GM19238 (cell line): ENCODE data around the gene DPY30.
A peak's percentile ranks its signal among the peaks of the same experiment; 100 is the strongest.
"Not testable (repeated sequence)": the region's sequence is repeated elsewhere in the genome, so short reads cannot be mapped to it uniquely, and the experiment has no call there.

Source experiments
- DNase-seq: peaks from one replicate; pipeline ENCODE4 v3.0.0; 2011; ENCODE audit warnings: low spot score; ENCODE audit not compliant: insufficient read length

DPY30 gene

GRCh38 chr2:32010280-32010669 lies 29.3 kb downstream of the DPY30 start:
- not testable (repeated sequence) for DNase-seq

- DNase-seq, result peak; percentile 23
These were observed 29.9 kb downstream of the DPY30 start for GRCh38 chr2:32009516-32010256.

GRCh38 chr2:32008805-32009515 lies 30.6 kb downstream of the DPY30 start:
- DNase-seq, result no peak

- DNase-seq, result no peak
These were observed 32.5 kb downstream of the DPY30 start for GRCh38 chr2:32007121-32007391.

- no peak for DNase-seq
These were observed 34.1 kb downstream of the DPY30 start for GRCh38 chr2:32005371-32005976.

- DNase-seq, result no peak
These were observed 35.8 kb downstream of the DPY30 start for GRCh38 chr2:32003791-32004190.

- no peak for DNase-seq
These were observed 37.2 kb downstream of the DPY30 start for GRCh38 chr2:32002406-32002805.

- no peak for DNase-seq
These were observed 40.2 kb downstream of the DPY30 start for GRCh38 chr2:31999438-31999837.

- DNase-seq, result no peak
These were observed 40.7 kb downstream of the DPY30 start for GRCh38 chr2:31998731-31999383.

- no peak for DNase-seq
These were observed 42.0 kb downstream of the DPY30 start for GRCh38 chr2:31997653-31998052.

- no peak for DNase-seq
These were observed 42.9 kb downstream of the DPY30 start for GRCh38 chr2:31996571-31997150.

- DNase-seq, result no peak
These were observed 46.7 kb downstream of the DPY30 start for GRCh38 chr2:31992934-31993333.

- DNase-seq, result no peak
These were observed 47.5 kb downstream of the DPY30 start for GRCh38 chr2:31992025-31992579.

- no peak for DNase-seq
These were observed 49.7 kb downstream of the DPY30 start for GRCh38 chr2:31989946-31990345.

GRCh38 chr2:31987454-31988220 lies 52.0 kb downstream of the DPY30 start:
- DNase-seq, result no peak

- no peak for DNase-seq
These were observed 52.7 kb downstream of the DPY30 start for GRCh38 chr2:31986906-31987305.

GRCh38 chr2:31983762-31984467 lies 55.7 kb downstream of the DPY30 start:
- DNase-seq, result no peak

GRCh38 chr2:31980674-31981356 lies 58.8 kb downstream of the DPY30 start:
- peak; percentile 32 for DNase-seq

GRCh38 chr2:31979956-31980355 lies 59.6 kb downstream of the DPY30 start:
- no peak for DNase-seq

- no peak for DNase-seq
These were observed 60.6 kb downstream of the DPY30 start for GRCh38 chr2:31979018-31979417.
